Tibial nerve (tissue), 4 donors: ENCODE data around the gene CYGB. TPM values are rescaled to one million over a fixed set of nuclear protein-coding genes. Genes with fewer than 3 reads are reported as not detected.

ENCODE experiments used
- DNase-seq, 2 donors: peaks; one replicate each; pipeline ENCODE4 v3.0.0-alpha.2; 2019; ENCODE audit warnings: low spot score in 2 of 2
- H3K27ac ChIP-seq, 4 donors: fragments of 200-600 bp; sonication (generic) in 3 of 4; one replicate each; pipeline ENCODE4 v1.5.1; 2017 to 2019; ENCODE audit warnings: mild to moderate bottlenecking in 1 of 4
- H3K27me3 ChIP-seq, 2 donors: fragments of 200-600 bp; sonication (generic) in 1 of 2; one replicate each; pipeline versions ENCODE4 v1.5.1 to v1.6.0; 2017 to 2019
- H3K36me3 ChIP-seq, 3 donors: fragments of 200-600 bp; sonication (generic); one replicate each; pipeline ENCODE4 v1.5.1; 2018 to 2019
- H3K4me1 ChIP-seq, 4 donors: fragments of 200-600 bp; sonication (generic) in 3 of 4; one replicate each; pipeline ENCODE4 v1.5.1; 2017 to 2019
- H3K4me3 ChIP-seq, 4 donors: fragments of 200-600 bp; sonication (generic) in 3 of 4; one replicate each; pipeline ENCODE4 v1.5.1; 2017 to 2019; ENCODE audit warnings: mild to moderate bottlenecking in 1 of 4, moderate library complexity in 1 of 4
- H3K9me3 ChIP-seq, 4 donors: fragments of 200-600 bp; sonication (generic) in 3 of 4; one replicate each; pipeline ENCODE4 v1.5.1; 2017 to 2019
- CTCF ChIP-seq, 5 experiments: fragments of 200-600 bp in 3 of 5; fragments of 450-650 bp in 2 of 5; sonication (generic) in 3 of 5; IDR thresholded peaks; one replicate each; pipeline ENCODE4 v1.5.1; 2016 to 2019; ENCODE audit warnings: antibody characterized with exemption in 5 of 5, mild to moderate bottlenecking in 3 of 5, moderate library complexity in 2 of 5
- EP300 ChIP-seq, 2 donors: sonication (generic); formaldehyde crosslinking; IDR thresholded peaks; one replicate each; pipeline ENCODE4 v1.6.1; 2017; ENCODE audit warnings: antibody characterized with exemption in 2 of 2, mild to moderate bottlenecking in 1 of 2
- POLR2A ChIP-seq, 2 donors: fragments of 450-650 bp; IDR thresholded peaks; one replicate each; pipeline ENCODE4 v1.6.1; 2017; ENCODE audit warnings: antibody characterized with exemption in 2 of 2, mild to moderate bottlenecking in 2 of 2, moderate library complexity in 2 of 2
- WGBS, 2 donors: methylation state at CpG; one replicate each; pipeline ENCODE4 v1.1.5; 2018; 5-methylcytosine and 5-hydroxymethylcytosine counted together
- total RNA-seq, 4 donors: library from RNA; depleted of rRNA; stranded (reverse); fragments of >200 nt; gene quantifications; one replicate each; pipeline ENCODE4 v1.1.0, GENCODE V29; 2016

CYGB gene
- total RNA-seq, 4 donors from 2014 or later = 40.2 to 59.2 (median 48.8) TPM

DNA sequence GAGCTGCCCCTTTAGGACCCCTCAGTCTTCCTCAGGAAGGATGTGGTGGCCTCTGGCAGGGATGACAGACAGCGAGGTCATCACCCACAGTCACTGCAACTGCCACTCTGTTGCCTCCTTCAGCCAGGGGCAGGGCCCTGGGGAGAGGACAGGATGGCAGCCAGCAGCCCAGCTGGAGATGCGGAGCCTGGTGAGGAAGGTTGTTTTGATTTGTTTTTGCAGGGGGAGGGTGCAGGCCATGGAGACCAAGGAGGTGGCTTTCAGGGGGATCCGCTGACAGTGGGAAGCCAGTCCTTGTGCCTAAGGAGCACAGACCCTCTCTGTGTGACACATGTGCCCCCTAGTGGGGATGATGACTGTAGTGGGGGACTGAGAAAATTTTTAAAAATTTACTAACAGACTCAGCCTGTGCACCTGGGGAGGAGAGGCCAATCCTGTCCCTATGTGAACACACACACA, 9.7 kb upstream of the CYGB start:
- no peaks in the 10 kb centered on the region for H3K9me3 ChIP-seq
- peak overlapping the region in 2 of 4 donors; percentile 3 to 40 for H3K27ac ChIP-seq
- TF ChIP-seq CTCF (IDR thresholded peaks at IDR 0.05) (peak; percentile 59 to 86 (median 73)), EP300 (IDR thresholded peaks at IDR 0.05) (no peak)
- peaks cover 0 to 58% (median 25%) of the 10 kb centered on the region in 4 donors for H3K4me1 ChIP-seq
- no peaks in the 10 kb centered on the region for H3K36me3 ChIP-seq
- H3K27me3 ChIP-seq = no peaks in the 10 kb centered on the region
- WGBS, 2 donors = 34 to 38% methylated on average over 3 of the region's 3 CpGs
- H3K4me3 ChIP-seq = no peak overlapping the region
- peak in 1 of 2 donors; percentile 77 for DNase-seq

DNA sequence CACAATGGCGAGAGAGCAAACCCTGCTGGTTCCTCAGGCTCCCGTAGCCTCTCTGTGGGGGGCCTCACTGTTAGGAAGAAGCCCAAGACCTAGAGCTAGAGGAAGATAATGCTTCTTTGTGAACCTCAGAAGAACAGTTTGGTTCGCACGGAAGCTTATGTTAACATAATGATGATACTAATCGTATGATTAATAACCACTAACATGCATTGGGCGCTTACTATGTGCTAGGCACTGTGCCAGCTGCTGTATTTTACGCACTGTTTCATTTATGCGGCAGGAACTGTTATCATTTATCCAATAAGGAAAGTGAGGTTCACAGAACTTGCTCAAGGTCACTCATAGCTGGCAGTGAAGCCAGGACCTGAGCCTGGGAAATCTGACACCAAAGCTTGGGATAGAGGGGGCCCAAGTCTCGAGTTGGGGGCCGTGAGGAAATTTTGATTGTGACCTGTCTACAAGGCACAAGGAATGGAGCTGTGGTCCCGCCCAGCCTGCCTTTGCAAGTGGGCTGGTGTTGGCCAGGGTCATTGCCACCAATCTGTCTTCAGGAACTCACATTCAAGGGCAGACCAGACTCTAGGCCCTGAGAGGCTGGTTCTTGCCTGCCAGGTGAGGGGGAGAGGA, 9.2 kb upstream of the CYGB start:
- WGBS, 2 donors = 63 to 64% methylated on average over 10 to 11 of the region's 11 CpGs
- Histone ChIP-seq H3K27ac (peak overlapping the region in 2 of 4 donors; percentile 3 to 40), H3K27me3 (no peaks in the 10 kb centered on the region), H3K4me1 (peaks cover 0 to 58% (median 25%) of the 10 kb centered on the region in 4 donors), H3K4me3 (no peak overlapping the region), H3K9me3 (no peaks in the 10 kb centered on the region), H3K36me3 (no peaks in the 10 kb centered on the region)
- TF ChIP-seq CTCF (IDR thresholded peaks at IDR 0.05) = no peak
- TF ChIP-seq EP300 (IDR thresholded peaks at IDR 0.05) = no peak
- no peak for TF ChIP-seq POLR2A (IDR thresholded peaks at IDR 0.05)
- DNase-seq = no peak

GRCh38 chr17:76545918-76546555, 8.5 kb upstream of the CYGB start:
- no peak overlapping the region for H3K4me3 ChIP-seq
- H3K27ac ChIP-seq = no peak overlapping the region
- no peaks in the 10 kb centered on the region for H3K36me3 ChIP-seq
- no peak for DNase-seq
- H3K4me1 ChIP-seq = peaks cover 0 to 58% (median 27%) of the 10 kb centered on the region in 4 donors
- H3K9me3 ChIP-seq = no peaks in the 10 kb centered on the region
- H3K27me3 ChIP-seq = no peaks in the 10 kb centered on the region
- WGBS, 2 donors = 70 to 77% methylated on average over 12 to 13 of the region's 13 CpGs
- TF ChIP-seq CTCF (IDR thresholded peaks at IDR 0.05) (no peak), POLR2A (IDR thresholded peaks at IDR 0.05) (no peak), EP300 (IDR thresholded peaks at IDR 0.05) (no peak)

DNA sequence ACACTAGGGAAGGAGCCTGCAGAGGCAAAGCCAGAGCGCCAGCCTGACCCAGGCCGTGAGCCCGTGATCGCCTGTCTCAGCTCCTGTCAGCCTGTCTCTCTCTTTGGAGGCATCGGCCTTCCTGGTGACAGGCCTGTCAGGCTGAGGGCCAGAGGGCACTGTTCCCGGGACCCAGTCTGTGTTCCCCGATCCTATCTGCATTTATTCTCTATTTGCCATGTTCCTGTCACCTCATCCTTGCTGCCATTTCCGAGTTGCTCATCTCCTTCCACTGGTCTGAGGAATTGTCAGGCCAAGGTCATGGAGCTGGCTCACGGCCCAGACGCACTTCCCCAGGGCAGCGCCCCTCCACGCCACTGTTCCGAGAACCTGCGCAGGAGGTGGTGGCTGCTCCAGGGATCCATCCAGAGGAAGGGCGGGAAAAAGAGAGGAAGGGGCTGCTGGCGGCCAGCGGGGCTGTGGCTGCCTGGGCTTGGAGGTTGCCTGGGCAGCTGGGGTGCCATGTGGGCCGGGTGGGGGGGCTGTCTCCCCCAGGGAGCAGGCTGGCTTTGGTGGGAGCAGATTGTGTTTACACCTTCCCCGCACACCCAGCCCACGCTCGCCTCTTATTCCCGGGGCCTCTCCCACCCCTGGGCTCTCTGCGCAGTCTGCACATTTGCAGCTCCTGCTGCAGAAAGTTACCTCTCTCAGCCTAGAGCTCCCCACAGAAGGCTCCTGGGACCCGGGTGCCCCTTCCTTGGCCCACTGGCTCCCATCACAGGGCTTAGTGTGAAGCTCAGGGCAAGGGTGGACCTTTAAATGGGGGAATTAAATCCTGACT, 7.2 kb upstream of the CYGB start:
- 50 to 67% methylated on average over 21 to 24 of the region's 24 CpGs for WGBS, 2 donors
- Histone ChIP-seq H3K9me3 (no peaks in the 10 kb centered on the region), H3K4me3 (peak overlapping the region in 1 of 4 donors; percentile 2), H3K36me3 (no peaks in the 10 kb centered on the region), H3K27ac (peak overlapping the region; percentile 20 to 74 (median 52)), H3K27me3 (no peaks in the 10 kb centered on the region), H3K4me1 (peaks cover 0 to 64% (median 32%) of the 10 kb centered on the region in 4 donors)
- no peak for DNase-seq
- TF ChIP-seq EP300 (IDR thresholded peaks at IDR 0.05) (peak in 1 of 2 donors; percentile 32), POLR2A (IDR thresholded peaks at IDR 0.05) (no peak), CTCF (IDR thresholded peaks at IDR 0.05) (no peak)
